ENCODE measurements around the gene SLC38A3.
"Not testable (repeated sequence)": the region's sequence is repeated elsewhere in the genome, so short reads cannot be mapped to it uniquely, and the experiment has no call there.

The SLC38A3 gene

DNA sequence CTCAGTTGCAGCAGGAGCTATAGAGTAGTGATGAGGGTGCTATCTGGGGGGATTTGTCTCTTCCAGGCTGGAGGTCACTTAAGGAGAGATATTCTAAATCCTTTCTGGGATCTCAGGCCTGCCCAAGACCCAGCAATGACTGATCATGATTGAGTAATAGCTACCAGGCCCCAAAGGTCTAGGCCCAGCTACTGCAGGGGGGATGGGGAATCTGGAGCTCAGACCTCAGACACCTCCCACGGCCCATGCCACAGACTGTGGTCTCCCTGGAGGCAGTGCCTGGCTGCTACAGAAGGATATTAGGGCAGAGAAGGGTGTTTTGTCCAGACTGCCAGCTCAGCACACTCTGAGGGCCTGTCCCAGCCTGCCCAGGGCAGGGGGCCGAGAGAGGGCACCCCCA lies 6.9 kb downstream of the SLC38A3 start:
- DNase-seq, result peak; percentile 68

- no peak for DNase-seq
Observed at GRCh38 chr3:50212502-50212901, 7.4 kb downstream of the SLC38A3 start.

DNA sequence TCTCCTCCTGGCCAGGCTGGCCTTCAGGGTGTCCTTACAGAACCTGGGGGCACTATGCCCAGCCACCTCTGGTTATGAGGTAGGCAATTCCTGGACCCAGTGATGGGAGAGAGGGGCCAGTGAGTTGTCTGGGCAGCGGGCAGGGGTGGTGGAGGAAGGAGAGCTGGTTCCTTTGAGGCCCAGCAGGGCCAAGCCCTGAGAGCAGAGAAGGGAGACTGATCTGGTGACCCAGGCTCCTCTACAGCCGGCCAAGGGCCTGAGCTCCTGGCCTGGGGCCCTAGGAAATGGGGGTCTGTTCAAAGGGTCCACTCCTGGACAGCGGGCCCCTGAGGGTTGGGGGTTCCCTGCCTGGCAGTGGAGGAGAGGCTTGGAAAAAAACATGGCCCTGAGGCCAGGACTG lies 7.9 kb downstream of the SLC38A3 start:
- no peak for DNase-seq

DNA sequence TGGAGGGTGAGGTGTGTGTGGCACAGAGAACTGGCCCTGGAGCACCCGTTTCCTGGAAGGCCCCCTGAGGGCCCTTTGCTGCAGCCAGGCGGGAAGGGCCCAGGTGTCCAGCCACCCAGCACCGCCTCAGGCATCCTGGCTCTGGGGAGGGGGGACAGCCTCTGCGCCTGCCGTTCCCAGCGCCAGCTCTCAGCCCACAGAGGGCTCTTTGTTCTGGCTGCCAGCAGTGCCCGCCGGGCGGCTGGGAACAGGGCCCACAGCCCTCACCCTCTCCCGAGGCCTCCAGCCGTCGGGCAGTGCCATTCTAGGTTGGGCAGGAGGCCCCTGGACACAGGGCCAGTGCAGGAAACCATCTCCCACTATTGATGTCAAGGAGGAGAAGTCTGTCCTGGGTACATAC lies 8.3 kb downstream of the SLC38A3 start:
- no peak for DNase-seq

DNA sequence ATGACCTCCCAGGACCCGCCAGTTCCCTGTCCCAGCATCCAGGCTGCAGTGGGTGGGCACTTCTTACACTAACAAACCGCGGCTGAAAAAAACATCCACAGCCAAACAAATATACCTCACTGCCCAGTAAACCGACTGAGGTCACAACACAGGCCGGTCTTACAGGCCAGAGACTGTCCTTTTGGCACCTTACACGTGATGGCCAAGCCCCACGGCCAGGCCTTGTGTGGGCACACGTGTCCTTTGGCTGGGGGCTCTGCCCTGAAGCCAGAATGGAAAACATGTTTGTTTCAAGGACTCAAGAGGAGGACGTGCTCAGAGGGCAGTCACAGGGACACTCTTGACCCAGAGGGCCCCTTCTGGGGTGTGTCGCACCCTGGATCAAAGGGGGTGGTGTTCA lies 9.8 kb downstream of the SLC38A3 start:
- no peak for DNase-seq

GRCh38 chr3:50215529-50215928 lies 10.5 kb downstream of the SLC38A3 start:
- DNase-seq, result no peak

GRCh38 chr3:50217681-50218080 lies 12.6 kb downstream of the SLC38A3 start:
- DNase-seq, result no peak

GRCh38 chr3:50218448-50218847 lies 13.4 kb downstream of the SLC38A3 start:
- DNase-seq, result no peak

DNA sequence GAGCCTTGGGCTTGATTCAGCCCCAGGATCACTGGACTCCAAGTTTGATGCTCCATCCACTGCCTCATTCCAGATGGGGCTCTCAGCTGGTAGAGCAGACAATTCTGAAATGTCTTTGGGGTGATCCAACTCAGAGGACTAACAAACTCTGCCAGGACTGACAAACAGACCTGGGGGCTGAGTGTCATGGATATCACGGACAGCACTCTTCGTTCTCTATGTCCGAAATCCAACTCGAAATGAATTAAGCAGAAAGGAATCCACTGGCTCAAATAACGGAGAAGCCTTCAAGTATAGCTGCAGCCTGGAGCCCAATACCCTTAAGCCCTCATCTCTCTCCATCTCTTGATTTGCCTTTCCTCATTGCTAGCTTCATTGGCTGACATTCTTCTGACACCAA lies 14.2 kb downstream of the SLC38A3 start:
- no peak for DNase-seq

- DNase-seq, result no peak
Observed at GRCh38 chr3:50220109-50220508, 15.0 kb downstream of the SLC38A3 start.

- DNase-seq, result no peak
Observed at GRCh38 chr3:50221051-50221410, 16.0 kb downstream of the SLC38A3 start.

DNA sequence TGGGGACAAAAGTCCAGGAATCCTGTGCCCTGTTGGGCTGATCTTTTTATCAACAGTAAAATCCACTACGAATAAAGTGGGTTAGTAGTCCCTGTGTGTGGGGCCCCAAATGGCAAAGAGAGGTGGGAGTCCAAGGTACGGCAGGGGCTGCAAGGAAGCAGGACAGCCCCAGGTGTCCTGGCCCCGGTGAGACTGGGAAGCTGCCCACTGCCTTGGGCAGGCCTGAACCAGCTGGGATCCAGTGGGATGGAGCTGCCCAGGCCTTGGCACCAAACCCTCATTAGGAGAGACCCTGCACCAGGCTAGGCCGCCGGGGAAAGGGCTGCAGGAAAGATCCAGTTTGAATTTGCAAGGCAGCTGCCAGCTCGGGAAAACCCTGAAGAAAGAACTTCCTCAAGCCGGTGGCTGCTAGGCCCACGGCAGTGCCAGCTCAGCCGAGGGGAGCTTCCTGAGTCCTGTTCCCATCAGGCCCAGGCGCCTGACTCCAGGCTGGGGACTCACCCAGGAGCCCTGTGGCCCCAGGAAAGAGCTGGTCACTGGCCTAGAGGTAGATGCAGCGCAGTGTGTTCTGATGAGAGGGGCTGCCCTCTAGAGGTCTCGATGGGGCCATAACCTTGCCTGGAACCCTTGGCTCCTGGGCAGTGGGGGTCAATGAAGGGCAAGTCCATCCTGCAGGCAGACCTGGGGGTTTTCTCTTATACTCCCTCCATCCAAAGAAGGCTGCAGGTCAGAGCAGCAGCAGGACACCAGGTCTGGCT lies 16.5 kb downstream of the SLC38A3 start:
- no peak for DNase-seq

GRCh38 chr3:50222169-50222528 lies 17.1 kb downstream of the SLC38A3 start:
- DNase-seq, result no peak

DNA sequence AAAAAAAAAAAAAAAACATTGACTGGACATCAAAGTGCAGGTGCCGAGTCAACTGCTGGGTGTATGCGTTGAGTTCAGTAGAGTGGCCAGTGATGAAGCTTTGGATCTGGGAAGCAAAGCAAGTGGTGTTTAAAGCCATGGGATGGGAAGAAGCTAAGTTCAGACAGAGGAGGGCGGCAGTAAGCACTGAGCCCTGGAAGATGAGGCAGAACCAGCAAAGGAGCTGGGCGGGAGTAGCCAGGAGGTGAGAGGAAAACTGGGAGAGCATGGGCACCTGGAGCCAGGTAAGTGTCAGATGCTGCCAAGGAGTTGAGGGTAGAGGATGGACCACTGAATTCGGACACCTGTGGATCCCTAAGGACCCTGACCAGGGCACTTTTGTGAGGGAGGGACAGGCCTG lies 19.6 kb downstream of the SLC38A3 start:
- DNase-seq, result no peak

DNA sequence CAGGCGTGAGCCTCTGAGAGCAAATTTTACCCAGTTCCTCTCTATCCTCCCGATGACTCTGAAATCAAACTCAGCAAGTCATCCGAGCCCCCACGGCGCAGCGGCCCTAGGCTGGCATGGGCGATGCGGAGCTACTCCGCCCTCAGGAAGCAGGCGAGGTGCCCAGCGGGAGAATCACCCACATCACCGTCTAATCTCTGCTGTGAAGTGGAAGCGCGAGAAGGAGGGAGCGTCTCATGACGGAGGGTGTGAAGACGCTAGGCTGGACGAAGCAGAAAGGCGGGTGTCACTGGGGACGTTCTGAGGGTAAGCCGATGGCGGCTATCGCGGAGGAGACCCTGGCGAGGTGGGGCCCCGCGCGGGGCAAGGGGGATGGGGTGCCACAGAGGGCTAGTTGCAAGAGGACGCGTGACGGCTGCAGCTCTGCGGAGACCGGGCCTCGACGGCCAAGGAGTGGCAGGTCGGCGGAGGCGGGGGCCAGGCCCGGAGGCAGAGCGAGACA lies 21.9 kb downstream of the SLC38A3 start:
- DNase-seq, result no peak

DNA sequence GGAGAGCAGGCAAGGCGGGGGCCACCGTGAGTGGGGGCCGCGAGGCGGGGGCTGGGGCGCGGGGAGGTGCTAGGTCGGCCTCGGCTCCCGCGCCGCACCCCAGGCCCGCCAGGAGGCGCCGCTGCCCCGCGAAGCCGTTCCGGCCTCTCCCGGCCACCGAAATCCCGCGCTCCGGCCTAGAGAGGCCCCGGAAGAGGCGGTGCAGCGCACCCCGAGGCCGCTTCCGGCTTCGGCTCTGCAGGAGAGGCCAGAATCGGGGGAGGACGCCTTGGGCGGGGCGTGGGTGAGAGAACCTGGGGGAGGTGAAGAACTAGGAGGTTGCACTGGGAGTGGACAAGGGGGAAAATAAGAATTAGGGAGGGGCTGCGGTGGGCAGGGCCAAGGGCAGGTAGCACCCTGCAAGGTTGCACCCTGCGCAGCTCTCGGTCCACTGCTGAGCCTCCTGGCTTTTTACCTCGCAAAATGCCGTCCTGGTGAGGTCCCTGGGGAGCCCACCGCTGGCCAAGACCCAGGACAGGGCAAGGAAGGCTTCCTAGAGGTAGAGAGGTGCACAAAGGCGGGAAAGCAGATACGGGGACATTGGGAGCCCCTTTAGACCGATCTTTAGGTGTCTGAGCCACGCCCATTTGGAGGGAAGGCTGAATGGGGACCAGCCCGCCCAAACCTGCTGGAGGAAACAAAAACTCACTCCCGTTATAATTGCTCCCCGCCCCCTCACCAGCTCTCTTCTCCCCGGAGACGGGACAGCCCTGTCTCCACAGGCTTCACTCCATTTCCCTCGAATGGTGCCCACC lies 22.5 kb downstream of the SLC38A3 start:
- DNase-seq, result peak; percentile 95

DNA sequence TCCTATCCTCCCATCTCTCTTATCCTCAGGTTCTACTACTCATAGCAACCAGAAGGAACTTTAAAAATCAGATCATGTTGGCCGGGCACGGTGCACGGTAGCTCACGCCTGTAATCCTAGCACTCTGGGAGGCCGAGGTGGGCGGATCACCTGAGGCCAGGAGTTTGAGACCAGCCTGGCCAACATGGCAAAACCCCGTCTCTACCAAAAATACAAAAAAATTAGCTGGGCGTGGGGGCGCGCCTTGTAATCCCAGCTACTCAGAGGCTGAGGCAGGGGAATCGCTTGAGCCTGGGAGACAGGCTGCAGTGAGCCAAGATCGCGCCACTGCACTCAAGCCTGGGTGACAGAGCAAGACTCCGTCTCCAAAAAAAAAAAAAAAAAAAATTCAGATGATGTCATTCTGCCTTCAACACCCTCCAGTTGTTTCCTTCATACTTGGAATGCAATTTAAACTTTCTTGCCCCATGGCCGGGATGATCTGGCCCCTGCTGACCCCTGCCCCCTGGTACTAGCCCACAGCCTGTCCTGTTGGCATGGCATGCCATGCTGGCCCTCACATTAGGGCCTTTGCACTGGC lies 23.2 kb downstream of the SLC38A3 start:
- not testable (repeated sequence) for DNase-seq

GRCh38 chr3:50229490-50229889 lies 24.4 kb downstream of the SLC38A3 start:
- no peak for DNase-seq

GRCh38 chr3:50230104-50230793 lies 25.2 kb downstream of the SLC38A3 start:
- DNase-seq, result no peak

- DNase-seq, result no peak
Observed at GRCh38 chr3:50230794-50231125, 25.7 kb downstream of the SLC38A3 start.

GRCh38 chr3:50231581-50231980 lies 26.5 kb downstream of the SLC38A3 start:
- no peak for DNase-seq

DNA sequence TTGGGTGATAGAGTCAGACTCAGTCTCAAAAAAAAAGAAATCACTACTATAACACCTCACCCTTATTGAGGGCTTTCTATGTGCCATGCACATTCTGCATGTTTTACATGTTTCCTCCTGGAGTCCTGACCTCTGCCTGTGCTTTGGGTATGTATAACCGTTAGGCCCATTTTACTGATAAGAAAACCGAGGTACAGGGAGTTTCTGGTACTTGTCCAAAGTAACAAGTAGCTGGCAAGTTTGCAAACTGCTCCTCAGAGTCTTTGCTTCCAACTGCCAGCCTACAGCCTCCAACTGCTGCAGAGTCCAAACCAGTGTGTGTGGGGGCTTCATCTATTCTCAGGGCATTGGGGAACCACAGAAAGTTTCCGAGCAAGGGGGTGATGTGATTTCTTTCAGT lies 27.2 kb downstream of the SLC38A3 start:
- DNase-seq, result no peak

DNA sequence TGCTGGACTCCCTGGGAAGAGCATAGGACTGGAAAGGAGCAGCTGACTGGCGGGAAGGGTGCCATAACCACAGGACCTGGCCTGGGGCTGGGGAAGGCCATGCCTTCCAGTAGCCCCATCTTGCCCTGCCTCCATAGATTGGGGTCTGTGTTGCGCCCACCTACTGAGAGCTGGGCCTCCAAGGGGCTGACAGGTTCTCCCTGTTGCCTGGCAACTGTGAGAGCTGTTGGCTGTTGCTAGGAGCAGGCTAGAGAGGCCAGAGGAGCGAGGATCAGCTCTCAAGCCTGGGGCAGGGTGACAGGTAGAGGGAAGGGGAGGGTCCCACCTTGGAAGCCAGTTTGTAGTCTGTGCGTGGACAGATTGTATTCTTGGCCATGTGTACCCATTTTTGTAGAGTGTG lies 28.1 kb downstream of the SLC38A3 start:
- no peak for DNase-seq
